IPS-18c (cell line): Measurements from ENCODE around the gene GPR153.
A peak's percentile ranks its signal among the peaks of the same experiment; 100 is the strongest.
"Not testable (repeated sequence)": the region's sequence is repeated elsewhere in the genome, so short reads cannot be mapped to it uniquely, and the experiment has no call there.

Experiments
- H3K4me3 ChIP-seq: 2 replicates; pipeline ENCODE4 v1.7.0; 2013; ENCODE audit warnings: low read depth, mild to moderate bottlenecking, low read length, moderate library complexity; ENCODE audit not compliant: insufficient read depth
- H3K9me3 ChIP-seq: one replicate; pipeline ENCODE4 v1.6.1; 2013; ENCODE audit warnings: mild to moderate bottlenecking, low read length, moderate library complexity; ENCODE audit not compliant: control insufficient read depth, insufficient read depth

Gene GPR153

DNA sequence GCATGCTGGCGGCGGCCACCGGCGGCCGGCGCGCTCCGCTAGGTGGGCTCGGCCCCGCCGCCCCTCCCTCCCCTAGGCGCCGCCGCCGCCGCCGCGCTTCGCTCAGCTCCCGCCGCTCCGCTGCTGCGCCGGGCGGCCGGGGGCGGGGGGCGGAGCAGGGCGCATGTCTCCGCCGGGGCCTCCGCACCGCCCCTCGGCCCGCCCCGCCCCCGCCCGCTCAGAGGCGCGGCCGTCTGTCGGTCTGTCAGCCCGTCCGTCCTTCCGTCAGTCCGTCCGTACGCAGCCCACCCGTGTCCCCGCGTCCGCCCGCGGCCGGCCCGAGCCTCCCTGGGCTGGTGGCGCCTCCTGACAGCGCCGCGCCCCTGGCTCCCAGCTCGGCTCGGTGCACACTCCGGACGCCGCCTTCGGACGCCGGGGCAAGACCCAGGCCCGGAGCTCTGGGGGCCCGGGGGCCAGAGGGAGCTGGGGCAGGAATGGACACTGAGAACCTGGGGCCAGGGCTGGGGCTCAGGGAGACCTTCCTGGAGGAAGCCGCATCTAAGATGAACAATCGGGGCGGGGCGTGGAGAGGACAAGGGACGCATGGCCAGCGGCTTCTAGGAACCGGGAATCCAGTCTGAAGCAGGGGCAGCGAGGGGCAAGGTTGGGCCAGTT lies at the start of gene GPR153:
Gene GPR153 (minus strand): TSS at position 138 of the 654 bp plus-strand sequence. CDS start 6,193 bp downstream, outside the sequence.
- peak within 1 kb of the TSS; percentile 72 for H3K4me3 ChIP-seq
- peaks cover 2% of the 10 kb centered on the region for H3K9me3 ChIP-seq

DNA sequence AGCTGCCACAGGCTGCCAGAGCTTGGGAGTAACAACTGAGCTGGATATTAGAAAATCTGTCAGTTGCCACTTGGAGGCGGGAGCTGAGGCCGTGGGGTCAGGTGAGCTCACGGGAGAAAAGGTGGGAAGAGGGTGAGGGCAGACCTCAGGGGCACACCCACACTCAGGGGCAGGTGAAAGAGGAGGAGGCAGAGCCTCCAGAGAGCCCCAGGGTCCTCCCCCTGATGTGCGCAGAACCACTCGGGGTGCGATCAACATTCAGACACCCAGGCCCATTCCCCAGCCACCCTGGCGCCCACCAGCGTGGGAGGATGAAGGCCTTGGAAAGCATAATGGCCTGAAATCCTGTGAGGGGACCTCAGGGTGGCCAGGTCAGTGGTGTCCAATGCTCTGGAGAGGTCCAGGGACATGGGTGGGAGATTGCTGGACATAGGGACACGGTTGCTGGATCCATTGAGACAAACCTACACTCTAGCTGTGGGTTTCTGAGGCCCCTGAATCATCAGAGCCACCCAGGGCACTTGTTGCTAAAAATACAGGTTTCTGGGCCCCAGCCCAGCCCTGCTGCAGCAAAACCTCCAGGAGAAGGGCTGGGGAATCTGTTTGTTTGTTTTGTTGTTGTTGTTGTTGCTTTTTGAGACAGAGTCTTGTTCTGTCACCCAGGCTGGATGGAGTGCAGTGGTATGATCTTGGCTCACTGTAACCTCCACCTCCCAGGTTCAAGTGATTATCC lies 49.4 kb upstream of the GPR153 start:
- no peak overlapping the region for H3K4me3 ChIP-seq

DNA sequence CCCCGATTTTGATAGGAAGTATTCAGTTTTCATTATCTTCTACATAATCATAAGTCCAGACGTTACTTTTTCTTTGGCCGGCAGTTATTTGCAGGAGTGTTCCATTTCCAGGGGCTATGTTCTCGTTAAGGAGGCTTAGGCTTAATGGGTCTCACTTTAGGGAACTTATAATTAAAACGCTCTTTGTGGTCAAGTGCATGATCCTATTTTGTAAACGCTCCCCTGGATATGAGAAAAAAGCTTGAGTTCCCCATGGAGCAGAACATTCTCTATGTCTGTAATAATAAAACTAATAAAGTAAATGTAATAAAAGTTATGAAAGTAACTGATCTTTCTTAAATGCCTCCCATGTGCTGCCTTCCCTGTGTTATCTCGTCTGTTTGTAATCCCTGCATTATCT lies 48.7 kb upstream of the GPR153 start:
- Histone ChIP-seq H3K9me3 (peaks cover 7% of the 10 kb centered on the region), H3K4me3 (no peak overlapping the region)

More for the DNA sequence above, 49.4 kb upstream of the GPR153 start:
- peaks cover 7% of the 10 kb centered on the region for H3K9me3 ChIP-seq

DNA sequence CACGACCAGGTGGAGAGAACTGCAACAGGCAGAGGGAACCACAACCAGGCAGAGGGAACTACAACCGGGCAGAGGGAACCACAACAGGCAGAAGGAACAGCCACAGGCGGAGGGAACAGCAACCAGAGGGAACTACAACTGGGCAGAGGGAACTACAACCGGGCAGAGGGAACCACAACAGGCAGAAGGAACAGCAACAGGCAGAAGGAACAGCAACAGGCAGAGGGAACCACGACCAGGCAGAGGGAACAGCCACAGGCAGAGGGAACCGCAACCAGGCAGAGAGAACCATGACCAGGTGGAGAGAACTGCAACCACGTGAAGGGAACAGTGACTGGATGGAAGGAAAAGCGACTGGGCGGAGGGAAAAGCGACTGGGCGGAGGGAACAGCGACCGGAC lies 47.6 kb upstream of the GPR153 start:
- Histone ChIP-seq H3K4me3 (no peak overlapping the region), H3K9me3 (peaks cover 7% of the 10 kb centered on the region)

DNA sequence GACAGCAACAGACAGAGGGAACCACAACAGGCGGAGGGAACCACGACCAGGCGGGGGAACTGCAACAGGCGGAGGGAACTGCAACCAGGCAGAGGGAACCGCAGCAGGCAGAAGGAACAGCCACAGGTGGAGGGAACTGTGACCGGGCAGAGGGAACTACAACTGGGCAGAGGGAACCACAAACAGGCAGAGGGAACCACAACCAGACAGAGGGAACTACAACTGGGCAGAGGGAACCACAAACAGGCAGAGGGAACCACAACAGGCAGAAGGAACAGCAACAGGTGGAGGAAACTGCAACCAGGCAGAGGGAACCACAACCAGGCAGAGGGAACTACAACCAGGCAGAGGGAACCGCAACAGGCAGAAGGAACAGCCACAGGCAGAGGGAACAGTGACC lies 46.8 kb upstream of the GPR153 start:
- H3K4me3 ChIP-seq, H3K9me3 ChIP-seq: not testable (repeated sequence)

DNA sequence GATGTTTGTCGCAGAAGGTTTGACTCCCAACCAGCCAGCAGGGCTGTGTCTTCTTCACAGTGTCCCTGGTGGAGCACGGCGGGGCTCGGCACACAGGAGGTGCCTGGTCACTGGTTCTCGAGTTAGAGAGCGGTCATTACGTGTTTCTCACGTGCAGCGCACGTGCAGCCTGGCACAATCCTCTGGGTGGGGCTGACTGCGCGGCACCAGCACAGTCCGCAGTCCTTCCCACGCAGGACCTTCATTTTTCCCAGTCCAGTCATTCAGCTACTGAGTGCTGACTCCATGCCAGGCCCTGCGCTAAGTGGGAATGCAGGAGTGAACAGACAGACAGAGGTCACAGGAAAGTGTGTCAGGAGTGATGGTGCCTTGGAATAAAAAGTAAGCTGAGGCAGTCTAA lies 46.2 kb upstream of the GPR153 start:
- Histone ChIP-seq H3K9me3 (peaks cover 7% of the 10 kb centered on the region), H3K4me3 (no peak overlapping the region)

DNA sequence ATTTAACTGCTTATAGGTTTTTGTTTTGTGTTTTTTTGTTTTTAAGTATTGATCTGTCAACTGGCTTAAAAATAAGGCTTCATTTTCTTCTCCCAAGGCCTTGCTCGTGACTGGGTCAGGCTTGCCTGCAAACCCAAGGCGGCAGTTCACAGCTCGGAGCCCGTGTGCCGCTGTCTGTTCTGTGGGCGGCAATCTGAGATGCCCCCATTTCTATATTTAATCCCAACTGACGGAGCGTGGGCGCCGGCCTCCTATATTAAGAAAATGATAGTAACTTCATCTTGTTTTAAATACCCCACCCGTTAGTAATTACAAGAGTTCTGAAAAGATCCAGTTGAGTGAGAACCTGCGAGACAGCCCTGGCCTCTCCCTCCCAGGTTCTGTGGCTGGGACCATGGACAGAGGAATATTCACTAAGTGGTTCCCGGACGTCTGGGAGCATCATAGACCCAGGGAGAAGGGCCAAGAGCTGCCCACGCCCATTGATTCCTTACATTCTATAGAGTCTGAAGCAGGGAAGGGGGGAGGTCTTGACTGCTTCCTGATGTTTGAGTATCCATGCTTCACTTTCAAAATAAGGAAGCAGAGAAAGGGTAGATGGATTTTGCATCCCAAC lies 42.6 kb upstream of the GPR153 start:
- Histone ChIP-seq H3K4me3 (no peak overlapping the region), H3K9me3 (peaks cover 6% of the 10 kb centered on the region)

DNA sequence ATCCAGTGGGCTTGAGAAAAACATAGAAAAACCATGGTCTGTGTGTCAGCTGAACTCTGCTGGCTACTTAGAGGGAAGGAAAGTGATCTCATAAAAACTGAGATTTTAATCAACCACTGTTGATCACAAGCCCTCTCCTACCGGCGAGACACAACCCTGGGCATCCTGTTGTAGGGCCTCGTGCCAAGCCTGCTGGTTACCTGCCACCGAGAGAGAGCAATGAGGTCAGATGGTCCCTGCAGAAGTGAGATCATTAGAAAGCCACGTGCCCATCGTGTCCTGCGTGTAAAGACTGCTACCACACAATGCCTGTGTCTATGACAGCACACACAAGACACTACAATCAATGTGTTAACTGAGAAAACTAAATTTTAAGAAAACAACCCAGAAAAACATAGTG lies 41.7 kb upstream of the GPR153 start:
- no peak overlapping the region for H3K4me3 ChIP-seq
- H3K9me3 ChIP-seq, result peaks cover 2% of the 10 kb centered on the region

DNA sequence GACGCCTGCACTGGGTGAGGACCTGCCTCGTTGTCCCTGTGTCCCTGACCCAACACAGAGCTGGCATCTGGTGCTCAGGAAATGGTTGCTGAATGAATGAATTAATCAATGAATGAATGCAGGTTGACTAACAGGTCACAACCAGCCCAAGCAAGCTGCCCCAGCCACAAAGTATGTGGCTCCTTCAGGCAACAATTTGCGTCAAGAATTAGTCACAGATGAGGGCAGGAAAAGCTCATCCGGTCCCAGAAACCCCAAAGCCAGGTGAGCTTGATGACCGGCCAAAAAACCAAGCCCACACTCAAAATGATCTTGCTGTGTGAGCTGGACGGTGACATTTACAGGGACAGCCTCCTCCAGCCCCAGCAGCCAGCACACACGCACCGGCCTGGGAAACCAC lies 40.6 kb upstream of the GPR153 start:
- Histone ChIP-seq H3K4me3 (no peak overlapping the region), H3K9me3 (no peaks in the 10 kb centered on the region)

DNA sequence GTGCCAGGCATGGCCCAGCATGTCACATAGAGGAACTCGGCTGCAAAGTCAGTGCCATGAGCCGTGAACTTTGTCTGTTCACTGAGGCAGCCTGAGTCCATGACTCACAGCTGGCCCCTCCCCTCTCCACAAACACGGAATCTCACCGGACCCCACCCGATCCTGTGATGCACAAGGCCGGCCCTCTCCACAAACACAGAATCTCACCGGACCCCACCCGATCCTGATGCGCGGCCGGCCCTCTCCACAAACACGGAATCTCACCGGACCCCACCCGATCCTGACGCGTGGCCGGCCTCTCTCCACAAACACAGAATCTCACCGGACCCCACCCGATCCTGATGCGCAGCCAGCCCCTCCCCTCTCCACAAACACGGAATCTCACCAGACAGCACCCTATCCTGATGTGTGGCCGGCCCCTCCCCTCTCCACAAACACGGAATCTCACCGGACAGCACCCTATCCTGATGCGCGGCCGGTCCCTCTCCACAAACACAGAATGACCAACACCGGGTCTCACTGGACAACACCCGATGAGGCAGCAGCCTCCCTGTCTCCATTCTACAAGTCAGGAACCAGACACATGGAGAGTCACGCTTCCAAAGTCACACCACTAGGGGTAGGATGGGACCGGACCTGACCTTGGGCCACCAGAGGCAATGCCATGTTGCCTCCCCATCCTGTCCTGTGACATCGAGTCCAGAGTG lies 39.6 kb upstream of the GPR153 start:
- Histone ChIP-seq H3K9me3 (no peaks in the 10 kb centered on the region), H3K4me3 (no peak overlapping the region)

DNA sequence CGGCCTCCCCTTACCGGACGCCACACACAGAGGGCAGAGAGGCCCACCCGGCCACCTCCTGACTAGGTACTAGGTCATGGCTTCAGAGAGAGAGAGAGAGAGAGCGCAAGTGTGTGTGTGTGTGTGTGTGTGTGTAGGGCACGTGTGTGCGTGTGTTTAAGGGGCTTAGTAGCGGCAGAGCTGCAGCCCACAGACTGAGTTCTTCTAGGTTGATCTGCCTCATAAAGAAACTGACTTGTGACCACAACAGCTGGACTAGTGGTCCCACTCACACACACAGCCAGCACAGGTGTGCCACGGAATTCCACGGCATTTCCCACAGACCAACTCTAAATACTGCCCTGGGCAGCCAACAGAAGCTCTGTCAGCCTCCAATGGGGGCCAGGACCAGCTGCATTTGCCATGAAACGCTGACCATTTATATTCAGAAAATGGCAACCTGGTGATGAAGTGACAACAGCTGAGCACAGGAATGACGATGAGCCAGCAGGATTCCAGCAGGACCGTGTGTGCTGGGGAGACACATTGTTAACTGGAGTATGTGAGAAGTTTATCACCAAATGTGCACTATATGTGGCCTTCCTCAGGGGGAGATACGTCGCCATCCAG lies 38.8 kb upstream of the GPR153 start:
- Histone ChIP-seq H3K9me3 (no peaks in the 10 kb centered on the region), H3K4me3 (no peak overlapping the region)

DNA sequence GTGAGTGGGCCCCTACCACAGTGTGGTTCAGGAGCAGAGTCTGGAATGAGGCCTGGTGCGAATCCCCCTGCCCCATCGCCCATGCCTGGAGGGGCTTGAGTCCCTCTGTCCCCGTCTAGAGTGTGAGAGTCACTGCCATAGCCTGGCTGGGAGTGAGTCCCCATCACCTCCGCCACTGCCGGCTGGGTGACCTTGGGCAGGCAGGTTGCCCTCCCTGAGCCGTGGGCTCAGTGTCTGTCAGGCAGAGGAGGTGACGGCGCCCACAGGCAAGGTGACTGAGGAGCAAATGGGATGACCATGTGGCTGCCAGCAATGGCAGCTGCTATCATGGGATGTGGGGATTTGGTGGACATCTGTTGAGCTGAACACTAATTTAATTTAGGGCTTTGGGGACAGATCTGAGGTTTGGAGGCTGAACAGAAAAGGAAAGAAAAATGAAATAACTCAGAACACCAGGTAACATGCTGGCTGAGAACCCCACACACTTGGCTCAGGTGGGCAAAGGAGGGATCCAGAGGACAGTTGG lies 38.1 kb upstream of the GPR153 start:
- H3K4me3 ChIP-seq, result no peak overlapping the region
- no peaks in the 10 kb centered on the region for H3K9me3 ChIP-seq

DNA sequence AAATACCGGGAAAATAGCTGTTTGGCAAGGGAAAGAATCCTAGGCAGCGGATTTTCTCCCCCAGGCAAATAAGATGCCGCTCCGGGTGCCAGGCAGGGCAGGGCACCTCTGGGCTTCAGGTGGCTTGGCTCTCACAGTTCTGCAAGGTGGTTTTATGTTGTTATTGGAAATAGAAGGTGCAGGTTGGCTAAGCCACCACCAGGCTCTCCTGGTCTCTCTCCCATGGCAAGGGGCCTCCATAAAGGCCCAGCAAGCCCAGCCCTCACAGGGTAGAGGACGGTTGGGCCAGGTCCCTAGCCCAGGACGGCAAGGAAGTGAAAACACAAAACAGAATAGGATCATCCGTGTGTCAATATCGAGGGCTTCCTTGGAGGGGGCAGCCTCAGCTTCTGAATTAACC lies 37.6 kb upstream of the GPR153 start:
- no peaks in the 10 kb centered on the region for H3K9me3 ChIP-seq
- no peak overlapping the region for H3K4me3 ChIP-seq

DNA sequence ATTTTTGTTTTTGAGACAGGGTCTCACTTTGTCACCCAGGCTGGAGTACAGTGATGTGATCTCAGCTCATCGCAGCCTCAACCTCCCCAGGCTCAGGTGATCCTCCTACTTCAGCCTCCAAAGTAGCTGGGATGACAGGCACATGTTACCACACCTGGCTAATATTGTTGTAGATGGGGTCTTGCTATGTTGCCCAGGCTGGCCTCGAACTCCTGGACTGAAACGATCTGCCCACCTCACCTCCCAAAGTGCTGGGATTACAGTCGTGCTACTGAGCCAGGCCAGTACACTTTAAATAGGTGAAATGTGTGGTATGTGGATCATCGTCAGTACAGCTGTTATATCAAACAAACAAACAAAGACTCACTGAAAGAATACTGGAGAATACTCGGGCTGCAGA lies 35.0 kb upstream of the GPR153 start:
- Histone ChIP-seq H3K4me3 (no peak overlapping the region), H3K9me3 (no peaks in the 10 kb centered on the region)

DNA sequence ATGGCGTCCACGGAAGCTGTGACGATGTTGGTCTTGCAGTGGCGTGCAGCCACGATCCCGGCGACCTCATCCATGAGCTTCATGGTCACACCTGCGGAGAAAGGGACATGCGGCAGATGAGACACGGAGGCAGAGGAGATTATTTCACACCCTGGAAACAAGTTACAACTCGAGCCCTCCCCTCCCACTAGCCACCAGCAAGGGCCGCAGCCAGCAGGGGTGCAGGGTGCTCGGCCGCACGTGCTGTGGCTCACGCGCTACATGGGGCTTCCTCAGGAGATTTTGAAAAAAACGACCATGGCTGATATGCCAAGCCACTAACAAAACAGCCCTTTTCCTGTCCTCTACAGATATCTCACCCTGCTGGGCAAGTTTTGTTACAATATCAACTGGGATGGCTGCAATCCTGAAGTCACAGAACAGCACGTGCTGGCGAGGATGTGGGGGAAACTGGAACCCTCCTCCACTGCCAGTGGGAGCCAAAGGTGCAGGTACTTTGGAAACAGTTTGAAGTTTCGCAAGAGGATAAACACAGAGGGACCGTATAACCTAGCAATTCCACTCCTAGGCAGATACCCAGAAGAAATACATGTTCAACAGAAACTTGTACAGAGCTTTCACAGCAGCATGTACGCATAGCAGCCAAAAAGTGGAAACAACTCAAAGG lies 34.1 kb upstream of the GPR153 start:
- Histone ChIP-seq H3K4me3 (no peak overlapping the region), H3K9me3 (no peaks in the 10 kb centered on the region)

DNA sequence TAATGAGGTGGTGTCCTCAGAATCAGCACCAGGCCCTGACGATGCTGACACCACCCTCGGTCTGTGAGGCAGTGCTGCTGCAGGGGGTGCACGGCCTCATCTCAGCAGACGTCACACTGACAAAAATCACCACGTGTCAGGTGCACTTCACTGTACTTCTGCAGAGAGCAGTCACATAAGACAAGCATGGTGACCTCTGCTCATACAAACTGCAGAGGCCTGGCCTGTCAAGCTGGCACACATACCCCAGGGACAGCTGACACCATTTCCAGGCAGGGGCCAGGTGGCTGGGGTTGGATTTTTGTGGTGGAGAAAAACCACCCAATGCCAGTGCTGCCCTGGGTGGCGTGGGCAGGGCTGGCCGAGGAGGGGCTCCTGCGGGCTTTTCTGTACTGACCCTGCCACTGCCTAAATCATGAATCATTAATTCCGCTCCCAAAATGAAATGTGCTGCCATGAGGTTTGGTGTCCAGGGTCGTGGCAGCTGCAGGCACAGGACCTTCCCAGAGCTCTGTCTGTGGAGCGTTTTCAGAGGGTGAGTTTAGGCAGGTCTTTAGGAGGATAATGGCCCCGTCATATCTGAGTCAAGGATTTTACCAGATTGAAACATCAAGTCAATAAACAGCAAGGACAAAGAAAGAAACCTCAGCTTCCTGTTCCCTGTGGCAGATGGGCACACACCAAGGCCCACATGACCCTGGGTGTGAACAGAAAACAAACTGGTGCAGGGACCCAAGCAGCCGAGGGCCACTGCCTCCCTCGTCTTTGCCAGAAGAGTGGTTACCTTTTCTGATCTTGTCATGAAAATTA lies 33.4 kb upstream of the GPR153 start:
- H3K4me3 ChIP-seq, result no peak overlapping the region
- no peaks in the 10 kb centered on the region for H3K9me3 ChIP-seq
